Measurements from ENCODE around the gene GET3.

Gene GET3

DNA sequence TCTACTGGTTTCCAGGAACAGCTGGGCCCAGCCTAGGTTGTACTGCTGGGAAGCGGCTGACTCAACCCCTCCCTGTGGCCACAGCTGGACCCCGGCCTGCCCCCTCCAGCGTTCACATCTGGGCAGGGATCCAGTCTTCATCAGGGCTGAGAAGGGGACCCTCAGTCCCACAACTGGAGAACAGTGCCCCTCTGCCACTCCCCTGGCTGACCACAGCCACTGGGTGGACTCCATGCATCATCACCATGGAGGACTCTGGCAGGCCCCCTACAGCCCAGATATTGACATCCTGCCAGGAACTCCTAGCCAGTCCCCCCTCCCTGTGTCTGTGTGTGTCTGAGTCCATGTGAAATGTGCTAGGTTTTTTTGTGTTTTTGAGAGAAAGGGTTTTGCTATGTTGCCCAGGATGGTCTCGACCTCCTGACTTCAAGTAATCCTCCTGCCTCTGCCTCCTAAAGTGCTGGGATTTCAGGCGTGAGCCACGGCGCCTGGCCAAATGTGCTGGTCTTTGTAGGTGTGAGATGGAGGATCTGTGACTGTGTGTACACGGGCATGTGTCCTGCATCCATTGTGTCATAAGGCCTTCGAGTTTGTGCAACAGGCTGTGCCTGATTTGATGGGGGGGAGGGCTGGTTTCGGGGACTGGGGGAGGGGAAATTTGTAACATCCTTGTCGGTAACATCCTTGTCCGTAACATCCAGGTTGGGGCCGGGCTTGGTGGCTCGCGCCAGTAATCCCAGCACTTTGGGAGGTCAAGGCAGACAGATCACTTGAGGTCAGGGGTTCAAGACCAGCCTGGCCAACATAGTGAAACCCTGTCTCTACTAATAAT is 42.1 kb downstream of the GET3 start:
- no peak for DNase-seq (ENCODE audit: low read depth in 3 of 3)

DNA sequence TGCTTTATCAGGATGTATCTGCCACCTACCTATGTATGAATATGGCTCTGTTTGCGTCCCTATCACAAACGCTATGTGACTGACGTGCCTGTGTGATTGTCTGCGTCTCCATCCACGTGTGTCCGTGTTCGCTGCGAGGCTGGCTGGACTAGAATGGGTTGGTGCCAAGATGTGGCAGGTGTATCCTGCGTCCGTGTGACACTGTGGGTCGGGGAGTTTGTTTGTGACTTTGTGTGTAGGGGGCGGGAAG is 44.8 kb downstream of the GET3 start:
- DNase-seq (ENCODE audit: low read depth in 3 of 3): no peak

DNA sequence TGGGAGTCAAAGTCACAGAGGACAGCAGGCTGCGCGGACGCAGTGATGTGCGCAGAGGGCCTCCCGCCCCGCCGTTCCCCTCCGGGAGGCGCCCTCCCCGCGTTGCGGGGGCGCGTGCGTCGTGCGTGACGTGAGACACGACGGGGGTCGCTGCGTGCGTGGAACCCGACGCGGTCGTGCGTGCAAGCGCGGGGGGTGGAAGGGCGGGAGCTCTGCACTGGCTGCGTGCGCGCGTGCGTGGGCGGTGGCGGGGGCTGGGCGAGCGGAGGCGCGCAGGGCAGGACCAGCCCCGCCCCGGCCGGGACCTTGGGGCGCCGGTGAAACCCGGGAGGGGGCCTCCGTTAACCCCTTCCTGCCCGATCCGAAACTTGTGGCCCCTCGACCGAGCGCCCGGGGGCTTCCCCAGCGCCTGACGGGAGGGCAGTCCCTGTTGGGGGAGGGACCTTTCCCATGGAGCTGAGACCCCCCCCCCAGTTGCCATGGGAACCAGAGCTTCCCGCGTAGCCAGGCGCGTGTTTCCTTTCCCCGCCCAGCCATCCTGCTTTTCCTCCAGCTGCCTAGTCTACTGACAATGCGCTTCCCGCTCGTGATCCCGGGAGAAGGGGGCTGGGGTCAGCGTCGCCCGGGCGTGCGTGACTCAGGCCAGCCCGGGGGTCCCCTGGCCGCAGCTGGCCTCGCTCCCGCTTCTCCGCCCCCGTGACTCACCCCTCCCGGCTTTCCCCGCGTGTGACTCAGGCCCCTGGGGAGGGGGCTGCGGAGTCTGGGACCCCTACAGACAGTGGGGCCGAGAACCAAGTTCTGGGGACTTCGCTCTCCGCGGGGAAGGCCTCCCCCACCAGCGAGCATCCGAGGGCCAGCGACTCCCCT is 45.4 kb downstream of the GET3 start:
- DNase-seq (ENCODE audit: low read depth in 3 of 3): peak in 2 of 3 donors; percentile 71 to 89

DNA sequence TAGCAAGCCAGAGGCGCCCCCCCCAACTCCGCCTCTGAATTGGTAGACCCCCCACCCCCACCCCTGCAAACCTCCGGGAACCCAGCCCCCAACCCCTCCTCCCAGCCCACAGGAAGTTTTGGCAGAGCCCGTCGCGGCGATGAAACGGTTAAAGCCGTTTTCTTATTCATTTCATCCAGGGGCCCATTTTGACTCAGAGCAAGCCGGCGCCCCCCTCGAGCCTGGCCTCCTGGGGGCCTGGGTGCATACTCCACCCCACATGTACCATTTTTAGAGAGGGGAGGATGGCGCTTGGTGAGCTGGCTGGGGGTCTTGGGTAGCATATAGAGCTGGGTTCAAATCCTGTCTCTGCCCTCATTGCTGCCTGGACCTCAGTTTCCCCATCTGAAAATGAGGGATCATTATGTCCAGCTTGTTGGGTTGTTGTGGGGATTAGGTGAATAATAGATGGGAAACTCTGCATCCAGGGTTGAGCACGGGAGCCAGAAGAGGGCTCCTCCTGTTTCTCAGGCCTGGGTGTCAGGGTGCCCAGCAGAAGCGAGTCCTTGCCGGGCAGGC is 46.1 kb downstream of the GET3 start:
- peak in 1 of 3 donors; percentile 58 for DNase-seq (ENCODE audit: low read depth in 3 of 3)

GRCh38 chr19:12783849-12784393 is 46.6 kb downstream of the GET3 start:
- DNase-seq (ENCODE audit: low read depth in 3 of 3): no peak

DNA sequence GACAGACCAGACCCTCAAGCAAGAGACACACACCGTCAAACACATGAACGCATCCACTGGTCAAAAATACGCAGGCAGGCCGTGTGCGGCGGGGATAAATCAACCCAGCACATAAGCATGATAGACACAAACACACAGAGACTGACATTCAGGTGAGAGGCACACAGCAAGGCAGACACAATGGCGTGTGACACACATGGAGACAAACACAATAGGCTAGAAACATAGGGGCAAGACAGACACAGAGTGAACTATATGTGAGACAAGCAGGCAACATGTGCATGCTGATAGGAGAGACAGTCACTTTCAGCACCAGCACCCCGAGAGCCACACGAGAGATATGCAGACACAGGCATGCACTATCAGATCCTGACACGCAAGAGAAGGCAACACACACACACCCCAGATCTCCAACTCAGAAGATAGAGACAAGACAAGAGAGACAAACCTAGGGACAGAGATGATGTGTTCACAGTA is 47.1 kb downstream of the GET3 start:
- DNase-seq (ENCODE audit: low read depth in 3 of 3): no peak

DNA sequence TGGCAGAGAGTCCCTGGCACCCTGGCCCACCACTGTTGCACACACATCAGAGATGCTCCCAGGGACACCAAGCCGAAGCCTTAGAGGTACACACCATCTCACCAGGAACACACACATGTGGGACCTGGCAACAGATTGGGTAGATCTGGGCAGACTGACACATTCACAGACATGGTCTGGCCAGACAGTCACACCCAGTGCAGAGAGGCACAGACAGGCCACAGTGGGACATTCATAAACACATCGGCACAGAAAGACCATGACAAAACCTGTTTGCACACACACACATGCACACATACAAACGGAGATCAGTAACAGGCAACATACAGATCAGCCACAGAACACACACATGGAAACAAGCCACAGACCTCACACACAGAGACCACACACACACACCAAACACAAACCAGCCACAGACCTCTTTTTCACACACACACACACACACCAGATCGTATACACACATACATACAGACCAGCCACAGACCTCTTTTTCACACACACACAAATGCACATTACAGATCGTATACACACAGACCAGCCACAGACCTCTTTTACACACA is 47.7 kb downstream of the GET3 start:
- no peak for DNase-seq (ENCODE audit: low read depth in 3 of 3)

DNA sequence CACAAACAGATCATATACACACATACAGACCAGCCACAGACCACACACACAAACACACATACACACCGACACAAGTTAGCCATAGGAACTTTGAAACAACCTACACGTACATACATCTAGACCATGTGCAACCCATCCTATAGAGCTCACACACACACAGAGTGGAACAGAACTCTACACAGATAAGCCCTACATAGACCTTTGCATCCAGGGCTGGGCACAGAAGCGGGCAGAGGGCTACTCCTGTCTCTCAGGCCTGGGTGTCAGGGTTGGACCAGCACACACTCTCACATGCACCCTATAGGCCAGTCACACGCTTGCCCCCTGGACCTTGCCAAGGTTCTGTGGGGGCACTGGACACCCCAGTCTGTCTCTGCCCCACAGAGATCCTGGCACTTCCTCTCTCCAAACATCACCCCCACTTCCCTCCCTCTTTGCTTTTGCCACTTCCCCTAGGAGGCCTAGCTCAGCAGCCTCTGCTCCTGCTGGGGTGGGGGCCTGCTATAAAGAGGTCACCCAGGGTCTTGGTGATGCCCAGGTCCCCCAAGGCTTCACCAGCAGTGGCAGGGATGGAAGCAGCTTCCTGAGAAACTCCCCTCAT is 48.2 kb downstream of the GET3 start:
- DNase-seq (ENCODE audit: low read depth in 3 of 3): no peak

GRCh38 chr19:12786141-12786870 is 49.0 kb downstream of the GET3 start:
- DNase-seq (ENCODE audit: low read depth in 3 of 3): no peak

DNA sequence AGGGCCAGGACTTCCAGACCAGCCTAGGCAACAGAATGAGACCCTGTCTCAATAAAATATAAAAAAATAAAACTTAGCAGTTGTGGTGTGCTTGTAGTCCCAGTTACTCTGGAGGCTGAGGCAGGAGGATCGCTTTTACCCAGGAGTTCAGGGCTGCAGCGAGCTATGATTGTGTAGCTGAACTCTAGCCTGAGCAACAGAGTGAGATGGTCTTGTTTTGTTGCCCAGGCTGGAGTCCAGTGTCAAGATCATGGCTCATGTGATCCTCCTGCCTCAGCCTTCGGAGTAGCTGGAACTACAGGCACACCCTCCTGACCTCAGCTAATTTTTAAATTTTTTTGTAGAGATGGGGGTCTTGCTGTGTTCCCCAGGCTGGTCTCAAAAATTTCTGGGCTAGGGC is 49.7 kb downstream of the GET3 start:
- DNase-seq (ENCODE audit: low read depth in 3 of 3): no peak

- no peak for DNase-seq (ENCODE audit: low read depth in 3 of 3)
Observed at GRCh38 chr19:12787458-12787857, 50.2 kb downstream of the GET3 start.

DNA sequence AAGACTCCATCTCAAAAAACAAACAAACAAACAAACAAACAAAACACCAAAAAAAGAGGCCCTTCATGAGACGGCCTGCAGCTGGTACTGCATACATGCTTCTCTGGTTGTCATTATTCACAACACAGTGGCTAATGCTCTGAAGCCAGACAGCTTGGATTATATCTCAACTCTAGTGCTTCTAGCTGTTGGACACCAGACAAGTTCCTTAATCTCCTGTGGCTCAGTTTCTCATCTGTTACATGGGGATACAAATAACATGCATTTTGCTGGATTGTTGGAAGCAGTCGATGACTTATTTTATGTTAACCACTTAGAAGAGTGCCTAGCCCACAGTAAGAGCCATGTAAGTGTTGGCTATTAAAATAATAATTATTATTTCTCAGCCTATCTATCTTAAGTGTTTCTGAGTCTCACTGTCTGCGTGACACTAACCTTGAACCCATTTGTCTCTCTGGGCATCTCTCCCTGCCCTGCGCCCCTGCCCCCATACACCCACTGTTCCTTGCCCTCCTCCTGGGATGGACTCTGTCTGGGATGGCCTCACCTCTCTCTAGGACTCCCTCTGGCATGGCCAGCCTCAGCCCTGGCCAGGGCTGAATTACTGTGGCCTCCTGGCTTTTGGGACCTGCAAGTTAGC is 50.9 kb downstream of the GET3 start:
- DNase-seq (ENCODE audit: low read depth in 3 of 3): no peak

DNA sequence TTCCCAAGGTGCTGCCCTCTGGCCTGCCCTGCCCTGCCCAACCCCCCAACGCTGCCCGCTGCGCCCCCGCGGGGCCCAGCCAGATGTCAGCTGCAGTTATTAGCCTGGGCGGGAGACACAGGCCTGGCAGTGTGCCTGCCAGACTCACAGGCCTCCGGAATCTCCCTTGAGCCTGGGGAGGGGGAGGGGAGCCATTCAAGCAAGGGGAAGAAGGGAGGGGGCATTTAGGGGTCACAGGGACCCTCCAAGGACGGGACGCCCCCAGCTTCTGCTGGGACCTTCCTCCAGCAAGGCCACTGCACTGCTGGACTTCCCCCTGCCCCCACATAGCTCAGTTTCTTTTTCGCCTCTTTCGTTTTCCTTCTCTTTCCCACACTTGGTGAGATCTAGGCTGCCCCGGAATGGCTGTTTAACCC is 51.4 kb downstream of the GET3 start:
- no peak for DNase-seq (ENCODE audit: low read depth in 3 of 3)

- no peak for DNase-seq (ENCODE audit: low read depth in 3 of 3)
Observed at GRCh38 chr19:12789098-12789903, 52.0 kb downstream of the GET3 start.

DNA sequence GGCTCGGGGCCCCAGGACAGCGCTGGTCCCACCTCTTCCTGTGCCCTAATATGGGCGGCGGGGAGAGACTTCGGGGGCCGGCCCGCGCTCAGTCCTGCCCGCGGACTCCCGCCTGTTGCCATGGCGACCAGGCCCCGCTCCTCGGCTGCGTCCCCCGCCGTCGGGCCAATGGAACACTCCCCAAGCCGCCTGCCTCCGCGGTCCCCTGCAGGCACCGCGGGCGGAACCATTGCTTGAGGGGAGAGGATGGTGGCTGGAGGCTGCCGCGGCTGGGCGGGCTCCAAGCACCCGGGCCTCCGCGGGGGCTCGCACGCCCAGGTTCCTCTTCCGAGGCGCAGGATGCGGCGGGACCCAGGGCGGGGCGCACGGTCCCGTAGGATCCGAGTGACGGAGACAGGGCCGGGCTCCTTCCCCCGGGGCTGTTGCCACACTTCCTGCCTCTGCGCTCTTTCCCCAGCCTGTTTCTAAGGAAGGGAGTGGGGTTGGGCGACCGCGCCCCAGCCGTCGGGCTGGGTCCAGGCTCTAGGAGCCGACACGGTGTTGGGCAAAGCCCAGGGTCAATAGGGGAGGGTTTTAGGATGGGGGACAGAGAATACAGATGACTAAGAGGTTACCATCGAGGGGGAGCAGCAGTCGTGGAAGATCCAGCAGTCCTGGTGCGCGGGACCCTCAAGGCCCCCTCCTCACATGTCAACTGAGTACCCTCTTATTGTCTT is 52.8 kb downstream of the GET3 start:
- DNase-seq (ENCODE audit: low read depth in 3 of 3): peak; percentile 94 to 97 (median 96)

GRCh38 chr19:12790628-12791344 is 53.5 kb downstream of the GET3 start:
- DNase-seq (ENCODE audit: low read depth in 3 of 3): no peak

- DNase-seq (ENCODE audit: low read depth in 3 of 3): peak; percentile 94 to 96 (median 96)
Observed at GRCh38 chr19:12791345-12792050, 54.2 kb downstream of the GET3 start, which contains the start of gene JUNB. Gene JUNB, plus strand, starts transcription at chr19:12791486. Its CDS starts 286 bp downstream, at chr19:12791772.

Data from stimulated activated CD4-positive, alpha-beta T cell treated with anti-CD3 and anti-CD28 coated beads, TNF-alpha, amount 100 ng/mL, for 48 hours (primary cell).